Testis (tissue), 3 donors: ENCODE results near the gene RBM20. TPM values are rescaled to one million over a fixed set of nuclear protein-coding genes. Genes with fewer than 3 reads are reported as not detected.
A peak's percentile ranks its signal among the peaks of the same experiment; 100 is the strongest.

Experiments
- DNase-seq: peaks from one replicate; pipeline ENCODE4 v3.0.0-alpha.2; 2019
- H3K27ac ChIP-seq, 2 donors: fragments of 200-600 bp; sonication (generic); one replicate each; pipeline ENCODE4 v1.5.1; 2019
- H3K27me3 ChIP-seq: fragments of 200-600 bp; sonication (generic); one replicate; pipeline ENCODE4 v1.5.1; 2019
- H3K36me3 ChIP-seq: fragments of 200-600 bp; sonication (generic); one replicate; pipeline ENCODE4 v1.5.1; 2017; ENCODE audit warnings: low read depth; ENCODE audit errors: missing control alignments
- H3K4me1 ChIP-seq: fragments of 200-600 bp; sonication (generic); one replicate; pipeline ENCODE4 v1.5.1; 2019
- H3K4me3 ChIP-seq, 2 donors: fragments of 200-600 bp; sonication (generic); one replicate each; pipeline ENCODE4 v1.5.1; 2017 to 2019
- H3K9me3 ChIP-seq: fragments of 200-600 bp; sonication (generic); one replicate; pipeline ENCODE4 v1.5.1; 2017
- CTCF ChIP-seq, 3 experiments: fragments of 450-650 bp in 2 of 3; fragments of 200-600 bp in 1 of 3; sonication (generic) in 1 of 3; IDR thresholded peaks; one replicate each; pipeline ENCODE4 v1.5.1; 2016 to 2019; ENCODE audit warnings: antibody characterized with exemption in 3 of 3, mild to moderate bottlenecking in 2 of 3, moderate library complexity in 1 of 3
- POLR2A ChIP-seq: fragments of 450-650 bp; IDR thresholded peaks from one replicate; pipeline ENCODE4 v1.6.1; 2017; ENCODE audit warnings: antibody characterized with exemption, mild to moderate bottlenecking, moderate library complexity
- WGBS, 2 donors: methylation state at CpG; one replicate each; pipeline ENCODE4 v1.1.5; 2018; 5-methylcytosine and 5-hydroxymethylcytosine counted together
- intact Hi-C: fragments of 100-400 bp; cut with DNase I; formaldehyde crosslinking; loops from one replicate; pipeline ENCODE4 v1.15.1; 2023; ENCODE audit warnings: low total_unique reads
- polyA plus RNA-seq: library from polyadenylated mRNA; stranded (reverse); fragments of 350-450 nt; fragmentation: Illumina TruSeq; extraction: RNeasy Lipid Tissue Mini Kit (QIAGEN cat#74804); gene quantifications from one replicate; pipeline ENCODE4 v1.2.3, GENCODE V29; 2014; ENCODE audit warnings: low read depth, low replicate concordance; ENCODE audit not compliant: insufficient read depth
- total RNA-seq, 2 donors: library from RNA; depleted of rRNA; stranded (reverse); fragments of >200 nt; gene quantifications; one replicate each; pipeline ENCODE4 v1.2.3, GENCODE V29; 2016

Gene RBM20
- total and polyA plus RNA-seq, 3 donors from 2014 or later, result 1.7 to 5.3 (median 3.1) TPM

- peaks cover 3% of the 10 kb centered on the region for H3K4me1 ChIP-seq
- H3K27ac ChIP-seq, result no peak overlapping the region
- intact Hi-C loops, result no loop called here
- no peaks in the 10 kb centered on the region for H3K9me3 ChIP-seq
- WGBS, 2 donors, result 45 to 47% methylated on average over 14 of the region's 14 CpGs
- TF ChIP-seq CTCF (IDR thresholded peaks at IDR 0.05), result no peak
- TF ChIP-seq POLR2A, result no peak
- peak overlapping the region in 1 of 2 donors; percentile 71 for H3K4me3 ChIP-seq
- no peaks in the 10 kb centered on the region for H3K27me3 ChIP-seq
- H3K36me3 ChIP-seq, result no peaks in the 10 kb centered on the region
- no peak for DNase-seq
Observed at GRCh38 chr10:110642204-110643034, 1.7 kb upstream of the RBM20 start.

- Histone ChIP-seq H3K4me1 (peaks cover 3% of the 10 kb centered on the region), H3K36me3 (no peaks in the 10 kb centered on the region), H3K27ac (no peak overlapping the region), H3K9me3 (no peaks in the 10 kb centered on the region), H3K27me3 (no peaks in the 10 kb centered on the region), H3K4me3 (peak overlapping the region; percentile 49 to 71)
- DNase-seq, result peak; percentile 26
- TF ChIP-seq POLR2A (no peak), CTCF (IDR thresholded peaks at IDR 0.05) (no peak)
- WGBS, 2 donors, result 17 to 21% methylated on average over 18 to 40 of the region's 40 CpGs
- intact Hi-C loops, result no loop called here
Observed at GRCh38 chr10:110643035-110643652, 992 bp upstream of the RBM20 start.

- no peaks in the 10 kb centered on the region for H3K27me3 ChIP-seq
Observed at GRCh38 chr10:110644598-110645462, 694 bp downstream of the RBM20 start.

More at GRCh38 chr10:110644598-110645462, 694 bp downstream of the RBM20 start:
- no peak overlapping the region for H3K27ac ChIP-seq
- no peaks in the 10 kb centered on the region for H3K9me3 ChIP-seq
- no peaks in the 10 kb centered on the region for H3K36me3 ChIP-seq
- TF ChIP-seq POLR2A, result no peak
- no peak for TF ChIP-seq CTCF (IDR thresholded peaks at IDR 0.05)
- intact Hi-C loops, result no loop called here
- no peak for DNase-seq
- 20 to 25% methylated on average over 31 of the region's 31 CpGs for WGBS, 2 donors
- H3K4me1 ChIP-seq, result peaks cover 3% of the 10 kb centered on the region
- peak overlapping the region; percentile 49 to 71 for H3K4me3 ChIP-seq
